Liver (tissue), 9 donors: ENCODE data around the gene MYO3B. TPM values are rescaled to one million over a fixed set of nuclear protein-coding genes. Genes with fewer than 3 reads are reported as not detected.

Experiments
- DNase-seq: peaks from one replicate; pipeline ENCODE4 v3.0.0-alpha.2; 2017; ENCODE audit warnings: low spot score
- H3K27ac ChIP-seq, 2 donors: one replicate each; pipeline ENCODE4 v1.7.0; 2013; ENCODE audit warnings: inconsistent platforms in 2 of 2, low read length in 2 of 2, control low read depth in 1 of 2, low read depth in 1 of 2, mild to moderate bottlenecking in 1 of 2
- H3K27me3 ChIP-seq, 4 donors: one replicate each; pipeline versions ENCODE4 v1.6.1 to v1.7.0; 2013; ENCODE audit warnings: low read length in 3 of 4, inconsistent platforms in 1 of 4, mild to moderate bottlenecking in 1 of 4, moderate library complexity in 1 of 4; ENCODE audit not compliant: control insufficient read depth in 4 of 4, insufficient read depth in 4 of 4
- H3K36me3 ChIP-seq, 4 donors: one replicate each; pipeline versions ENCODE4 v1.6.1 to v1.7.0; 2013; ENCODE audit warnings: low read length in 3 of 4, mild to moderate bottlenecking in 3 of 4, low read depth in 1 of 4, moderate library complexity in 1 of 4; ENCODE audit not compliant: control insufficient read depth in 4 of 4, insufficient read depth in 3 of 4
- H3K4me1 ChIP-seq, 4 donors: one replicate each; pipeline versions ENCODE4 v1.6.1 to v1.7.0; 2013; ENCODE audit warnings: low read length in 3 of 4, mild to moderate bottlenecking in 3 of 4, moderate library complexity in 1 of 4; ENCODE audit not compliant: control insufficient read depth in 4 of 4, insufficient read depth in 4 of 4
- H3K4me3 ChIP-seq, 3 donors: one replicate each; pipeline versions ENCODE4 v1.6.1 to v1.7.0; 2013; ENCODE audit warnings: low read length in 3 of 3, control low read depth in 1 of 3, low read depth in 1 of 3, mild to moderate bottlenecking in 1 of 3
- H3K9ac ChIP-seq, 2 donors: one replicate each; pipeline ENCODE4 v1.7.0; 2013; ENCODE audit warnings: low read length in 2 of 2, mild to moderate bottlenecking in 2 of 2, moderate library complexity in 2 of 2, control low read depth in 1 of 2, low read depth in 1 of 2
- H3K9me3 ChIP-seq, 4 donors: one replicate each; pipeline versions ENCODE4 v1.6.1 to v1.7.0; 2013; ENCODE audit warnings: low read length in 3 of 4; ENCODE audit not compliant: control insufficient read depth in 4 of 4
- ATF3 ChIP-seq: IDR thresholded peaks from 2 replicates; pipeline ENCODE4 v1.6.1; 2016; ENCODE audit warnings: antibody characterized with exemption
- CTCF ChIP-seq: fragments of 150-350 bp; IDR thresholded peaks from 2 replicates; pipeline ENCODE4 v1.5.1; 2017; ENCODE audit warnings: improper control_type of control experiment, low read depth, low read length; ENCODE audit not compliant: missing input control
- EGR1 ChIP-seq, 2 donors: IDR thresholded peaks; 2 replicates each; pipeline ENCODE4 v1.6.1; 2016 to 2018; ENCODE audit warnings: antibody characterized with exemption in 2 of 2, low read depth in 2 of 2
- FOXA1 ChIP-seq: IDR thresholded peaks from 2 replicates; pipeline ENCODE4 v1.6.1; 2016; ENCODE audit warnings: antibody characterized with exemption
- FOXA2 ChIP-seq: IDR thresholded peaks from 2 replicates; pipeline ENCODE4 v1.6.1; 2016; ENCODE audit warnings: antibody characterized with exemption
- GABPA ChIP-seq, 2 donors: IDR thresholded peaks in 1 of 2; conservative IDR thresholded peaks in 1 of 2; 2 replicates each; pipeline ENCODE4 v1.6.1; 2016; ENCODE audit warnings: antibody characterized with exemption in 2 of 2, mild to moderate bottlenecking in 1 of 2, moderate library complexity in 1 of 2
- HNF4A ChIP-seq, 2 donors: conservative IDR thresholded peaks; 2 replicates each; pipeline ENCODE4 v1.6.1; 2016; ENCODE audit warnings: antibody characterized with exemption in 2 of 2, mild to moderate bottlenecking in 2 of 2
- HNF4G ChIP-seq: IDR thresholded peaks from 2 replicates; pipeline ENCODE4 v1.6.1; 2016; ENCODE audit warnings: antibody characterized with exemption
- JUND ChIP-seq, 2 donors: IDR thresholded peaks; 2 replicates each; pipeline ENCODE4 v1.6.1; 2016; ENCODE audit warnings: antibody characterized with exemption in 2 of 2
- MAX ChIP-seq: IDR thresholded peaks from 2 replicates; pipeline ENCODE4 v1.6.1; 2016; ENCODE audit warnings: antibody characterized with exemption
- NR2F2 ChIP-seq: IDR thresholded peaks from 2 replicates; pipeline ENCODE4 v1.6.1; 2016; ENCODE audit warnings: antibody characterized with exemption
- RAD21 ChIP-seq, 2 donors: IDR thresholded peaks; 2 replicates each; pipeline ENCODE4 v1.6.1; 2016; ENCODE audit warnings: antibody characterized with exemption in 2 of 2, mild to moderate bottlenecking in 2 of 2
- REST ChIP-seq: IDR thresholded peaks from 2 replicates; pipeline ENCODE4 v1.6.1; 2016; ENCODE audit warnings: antibody characterized with exemption, mild to moderate bottlenecking
- RXRA ChIP-seq, 2 donors: IDR thresholded peaks; 2 replicates each; pipeline ENCODE4 v1.6.1; 2017 to 2018; ENCODE audit warnings: antibody characterized with exemption in 2 of 2, mild to moderate bottlenecking in 1 of 2
- SP1 ChIP-seq: IDR thresholded peaks from 2 replicates; pipeline ENCODE4 v1.6.1; 2018; ENCODE audit warnings: antibody characterized with exemption, mild to moderate bottlenecking
- TAF1 ChIP-seq: conservative IDR thresholded peaks from 2 replicates; pipeline ENCODE4 v1.6.1; 2016; ENCODE audit warnings: antibody characterized with exemption, mild to moderate bottlenecking
- YY1 ChIP-seq: IDR thresholded peaks from 2 replicates; pipeline ENCODE4 v1.6.1; 2016; ENCODE audit warnings: antibody characterized with exemption, mild to moderate bottlenecking
- ZBTB33 ChIP-seq: IDR thresholded peaks from 2 replicates; pipeline ENCODE4 v1.6.1; 2016; ENCODE audit warnings: antibody characterized with exemption
- WGBS: extraction: QIAGEN DNeasy Blood & Tissue Kit; methylation state at CpG from one replicate; pipeline ENCODE4 v1.1.7; 2013; 5-methylcytosine and 5-hydroxymethylcytosine counted together
- polyA plus RNA-seq, 2 donors: library from polyadenylated mRNA; stranded (reverse) in 1 of 2; unstranded in 1 of 2; fragments of 200-250 nt in 1 of 2; fragments of >200 nt in 1 of 2; fragmentation: Nextera tagmentation in 1 of 2; extraction: Ambion mirVana in 1 of 2; gene quantifications; one replicate each; pipeline versions ENCODE4 v1.2.1 to v1.2.3, GENCODE V29; 2013 to 2015
- total RNA-seq, 2 donors: library from RNA; depleted of rRNA; stranded (reverse); fragments of >200 nt; gene quantifications; one replicate each; pipeline ENCODE4 v1.2.3, GENCODE V29; 2014
- donor health status: healthy.
- donor health status: healthy.
- donor health status: healthy.
- donor health status: healthy.
- donor health status: healthy.

The MYO3B gene
- total and polyA plus RNA-seq, 4 donors = under 0.01 to 0.05 TPM; not detected in 2

- no peak for DNase-seq
- Histone ChIP-seq H3K27me3 (no peaks in the 10 kb centered on the region), H3K4me1 (no peaks in the 10 kb centered on the region), H3K9me3 (no peaks in the 10 kb centered on the region), H3K9ac (no peak overlapping the region), H3K27ac (no peak overlapping the region), H3K4me3 (no peak overlapping the region), H3K36me3 (no peaks in the 10 kb centered on the region)
- WGBS = 63% methylated on average over 2 of the region's 2 CpGs
- TF ChIP-seq MAX = no peak
- TF ChIP-seq FOXA2 = no peak
- TF ChIP-seq RAD21 (IDR thresholded peaks at IDR 0.05) = no peak
- no peak for TF ChIP-seq HNF4A (conservative IDR thresholded peaks at IDR 0.05)
- no peak for TF ChIP-seq EGR1 (IDR thresholded peaks at IDR 0.05; ENCODE audit: low read depth in 2 of 2)
- no peak for TF ChIP-seq RXRA (IDR thresholded peaks at IDR 0.05)
- TF ChIP-seq YY1 = no peak
- TF ChIP-seq JUND (IDR thresholded peaks at IDR 0.05) = no peak
- no peak for TF ChIP-seq NR2F2
- no peak for TF ChIP-seq ZBTB33
- TF ChIP-seq HNF4G = no peak
- TF ChIP-seq ATF3 = no peak
- no peak for TF ChIP-seq FOXA1
- no peak for TF ChIP-seq TAF1
- no peak for TF ChIP-seq SP1
- TF ChIP-seq CTCF = no peak
Observed at GRCh38 chr2:170222842-170223241, 44.9 kb downstream of the MYO3B start.

- Histone ChIP-seq H3K27ac (no peak overlapping the region), H3K9me3 (no peaks in the 10 kb centered on the region), H3K36me3 (no peaks in the 10 kb centered on the region), H3K4me1 (no peaks in the 10 kb centered on the region), H3K4me3 (no peak overlapping the region), H3K27me3 (no peaks in the 10 kb centered on the region), H3K9ac (no peak overlapping the region)
- no peak for DNase-seq
- WGBS = 71% methylated on average over 7 of the region's 7 CpGs
- TF ChIP-seq SP1 (no peak), HNF4A (conservative IDR thresholded peaks at IDR 0.05) (no peak), HNF4G (no peak), REST (no peak), NR2F2 (no peak), YY1 (no peak), ZBTB33 (no peak), FOXA2 (no peak), MAX (no peak), RXRA (IDR thresholded peaks at IDR 0.05) (no peak), GABPA (IDR thresholded peaks at IDR 0.05 in 1 of 2, conservative IDR thresholded peaks at IDR 0.05 in 1 of 2) (no peak), EGR1 (IDR thresholded peaks at IDR 0.05; ENCODE audit: low read depth in 2 of 2) (no peak), CTCF (no peak), FOXA1 (no peak), JUND (IDR thresholded peaks at IDR 0.05) (no peak), TAF1 (no peak)
Observed at GRCh38 chr2:170224692-170225294, 46.8 kb downstream of the MYO3B start.
